A673 (cell line): Measurements from ENCODE around the gene MEX3D.

Source experiments
- EZH2 ChIP-seq: fragments of 200-600 bp; sonication (generic); IDR thresholded peaks from 2 replicates; pipeline ENCODE4 v1.6.1; 2017; ENCODE audit warnings: borderline replicate concordance, low read depth, mild to moderate bottlenecking, mixed read lengths, antibody characterized with exemption, low read length; ENCODE audit not compliant: poor library complexity, severe bottlenecking
- TF ChIP-seq, protein P1 (sequence below): fragments of 300-800, 200-600 bp; sonication (generic); conservative IDR thresholded peaks from 2 replicates; pipeline ENCODE4 v1.5.1; 2017; ENCODE audit warnings: low read depth, mild to moderate bottlenecking, antibody characterized with exemption, low read length, moderate library complexity, mixed read lengths

DNA sequence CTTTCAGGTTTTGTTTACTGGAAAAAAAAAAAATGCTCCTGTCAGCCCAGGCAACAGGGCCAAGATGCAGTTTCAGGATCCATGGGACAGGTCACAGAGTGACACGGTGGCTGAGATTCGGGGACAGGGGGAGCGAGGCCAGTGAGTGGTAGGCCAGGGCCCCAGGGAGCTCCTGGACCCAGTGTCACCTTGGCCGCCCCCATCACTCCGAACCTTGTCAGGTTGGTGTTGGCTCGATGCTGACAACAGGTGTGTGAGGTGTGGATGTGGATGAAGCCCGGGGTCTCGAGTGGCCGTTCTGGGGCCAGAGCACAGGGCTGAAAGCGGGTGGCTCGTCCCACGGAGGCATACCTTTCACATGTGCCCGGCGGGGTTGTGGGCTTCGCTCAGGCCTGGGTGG lies 43.2 kb upstream of the MEX3D start:
- TF ChIP-seq, protein P1, sequence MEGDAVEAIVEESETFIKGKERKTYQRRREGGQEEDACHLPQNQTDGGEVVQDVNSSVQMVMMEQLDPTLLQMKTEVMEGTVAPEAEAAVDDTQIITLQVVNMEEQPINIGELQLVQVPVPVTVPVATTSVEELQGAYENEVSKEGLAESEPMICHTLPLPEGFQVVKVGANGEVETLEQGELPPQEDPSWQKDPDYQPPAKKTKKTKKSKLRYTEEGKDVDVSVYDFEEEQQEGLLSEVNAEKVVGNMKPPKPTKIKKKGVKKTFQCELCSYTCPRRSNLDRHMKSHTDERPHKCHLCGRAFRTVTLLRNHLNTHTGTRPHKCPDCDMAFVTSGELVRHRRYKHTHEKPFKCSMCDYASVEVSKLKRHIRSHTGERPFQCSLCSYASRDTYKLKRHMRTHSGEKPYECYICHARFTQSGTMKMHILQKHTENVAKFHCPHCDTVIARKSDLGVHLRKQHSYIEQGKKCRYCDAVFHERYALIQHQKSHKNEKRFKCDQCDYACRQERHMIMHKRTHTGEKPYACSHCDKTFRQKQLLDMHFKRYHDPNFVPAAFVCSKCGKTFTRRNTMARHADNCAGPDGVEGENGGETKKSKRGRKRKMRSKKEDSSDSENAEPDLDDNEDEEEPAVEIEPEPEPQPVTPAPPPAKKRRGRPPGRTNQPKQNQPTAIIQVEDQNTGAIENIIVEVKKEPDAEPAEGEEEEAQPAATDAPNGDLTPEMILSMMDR = no peak
- TF ChIP-seq EZH2 = no peak
